ENCODE measurements around the gene MAP2K3. TPM values are rescaled to one million over a fixed set of nuclear protein-coding genes. Genes with fewer than 3 reads are reported as not detected.

The MAP2K3 gene
- 9.8 and 13.2 TPM in 2 replicates for total RNA-seq

DNA sequence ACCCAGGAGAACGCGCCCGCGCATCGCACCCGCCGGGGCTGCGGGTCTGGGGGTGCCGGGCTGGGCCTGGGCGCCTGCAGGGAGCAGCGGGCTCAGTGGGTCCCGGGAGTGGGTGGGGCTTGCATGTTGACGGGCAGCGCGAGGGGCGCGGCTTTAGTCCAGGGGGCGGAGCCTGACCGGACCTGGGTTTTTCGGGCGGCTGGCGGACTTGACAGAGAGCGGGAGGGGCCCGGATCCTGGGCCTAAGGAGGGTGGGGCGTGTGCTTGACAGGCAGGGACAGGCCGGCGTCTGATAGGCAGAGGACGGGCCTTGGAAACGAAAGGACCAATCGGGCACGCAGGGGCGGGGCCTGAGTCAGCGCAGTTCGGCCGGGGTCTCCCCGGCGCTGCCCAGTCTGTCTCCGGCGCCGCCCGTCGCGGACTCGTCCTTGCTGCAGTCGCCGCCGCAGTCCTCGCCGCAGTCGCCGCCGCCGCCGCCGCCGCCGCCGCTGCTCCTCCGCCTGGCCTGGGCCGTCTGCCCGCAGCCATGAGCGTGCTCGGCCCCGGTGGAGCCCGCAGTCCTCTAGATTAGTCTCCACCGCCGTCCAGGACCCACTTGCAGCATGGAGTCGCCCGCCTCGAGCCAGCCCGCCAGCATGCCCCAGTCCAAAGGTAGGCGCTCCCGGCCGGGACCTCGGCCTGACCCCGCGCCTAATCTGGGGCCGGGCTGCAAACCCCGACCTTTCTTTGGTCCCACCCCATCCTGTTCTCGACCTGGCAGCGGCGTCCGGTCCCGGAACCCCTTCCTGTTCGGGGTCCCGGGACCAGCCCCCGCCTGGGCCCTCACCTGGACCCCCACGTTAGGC is at the start of gene MAP2K3:
Gene MAP2K3, plus strand, starts transcription at position 393 of the 845 bp plus-strand sequence. Its CDS starts 210 bp downstream, at position 603.

DNA sequence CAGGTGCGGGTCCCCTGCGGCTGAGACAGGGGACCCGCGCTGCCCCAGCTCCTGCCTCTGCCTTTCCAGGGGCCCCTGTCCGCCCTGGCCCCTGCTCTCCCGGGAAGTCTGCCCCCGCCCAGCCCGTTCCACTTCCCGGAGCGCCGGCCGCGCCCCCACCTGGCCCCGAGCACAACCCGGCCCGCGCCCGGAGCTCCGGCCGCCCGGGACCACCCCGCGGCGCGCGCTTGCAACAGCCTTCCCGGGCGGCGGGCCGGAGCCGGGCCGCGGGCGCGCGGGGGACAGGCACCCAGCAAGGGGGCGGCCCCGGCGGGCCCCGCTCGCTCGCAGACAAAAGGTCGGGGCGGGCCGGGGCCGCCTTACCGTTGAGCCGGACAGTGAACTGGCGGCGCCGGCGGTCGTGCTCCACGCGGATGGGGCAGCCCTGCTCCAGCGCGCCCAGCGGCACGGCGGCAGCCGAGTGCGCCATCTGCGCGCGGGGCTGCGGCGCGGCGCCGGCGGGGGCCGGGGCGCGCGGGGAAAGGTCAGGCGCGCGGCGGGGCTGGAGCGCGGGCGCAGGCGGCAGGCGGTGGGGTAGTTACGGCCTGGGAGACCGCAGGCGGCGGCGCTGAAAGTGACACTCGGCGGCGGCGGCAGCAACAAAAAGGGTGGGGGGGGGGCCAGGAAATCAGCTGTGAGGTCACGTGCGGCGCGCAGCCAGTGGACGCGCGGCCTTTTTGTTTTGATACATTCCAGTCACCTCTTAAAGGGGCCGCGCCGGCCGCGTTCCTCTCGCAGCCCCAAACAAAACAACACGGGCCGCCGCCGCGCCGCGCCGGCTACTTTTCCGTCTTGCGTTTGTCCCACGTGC is 31.5 kb upstream of the MAP2K3 start, which contains the start of gene NATD1:
Gene NATD1, minus strand, starts transcription at position 615 of the 850 bp plus-strand sequence. Its CDS starts 146 bp downstream, at position 469.

Other genes with a start within 250 kb of the MAP2K3 start
- 223 and 303 TPM in 2 replicates for gene USP22, start 241.7 kb upstream of the MAP2K3 start, total RNA-seq
- 12.2 and 17.5 TPM in 2 replicates for gene DHRS7B, start 157.7 kb upstream of the MAP2K3 start, total RNA-seq
- 11.4 and 20.9 TPM in 2 replicates for gene TMEM11, start 70.5 kb upstream of the MAP2K3 start, total RNA-seq
- 5.0 and 7.5 TPM in 2 replicates for gene NATD1, start 31.3 kb upstream of the MAP2K3 start, total RNA-seq
- 0.11 and 0.39 TPM in 2 replicates for gene KCNJ12, start 91.6 kb downstream of the MAP2K3 start, total RNA-seq